ENCODE data around the gene ZNF621. TPM values are rescaled to one million over a fixed set of nuclear protein-coding genes. Genes with fewer than 3 reads are reported as not detected.
A peak's percentile ranks its signal among the peaks of the same experiment; 100 is the strongest.

The ZNF621 gene
- total and polyA plus RNA-seq, 4 donors, result 3.3 to 11.5 (median 7.0) TPM

- H3K4me3 ChIP-seq (ENCODE audit: low read depth in 1 of 3, low read length in 3 of 3), result peak overlapping the region; percentile 69 to 96 (median 71)
Measured at GRCh38 chr3:40524222-40524567, 565 bp upstream of the ZNF621 start.

More at GRCh38 chr3:40524222-40524567, 565 bp upstream of the ZNF621 start:
- peak overlapping the region; percentile 68 to 76 for H3K27ac ChIP-seq (ENCODE audit: low read depth in 1 of 2, low read length in 2 of 2)
- no peak for TF ChIP-seq RXRA (IDR thresholded peaks at IDR 0.05)
- TF ChIP-seq ATF3 (IDR thresholded peaks at IDR 0.05), result no peak
- no peak for TF ChIP-seq HNF4G (IDR thresholded peaks at IDR 0.05)
- TF ChIP-seq SP1 (IDR thresholded peaks at IDR 0.05), result no peak
- no peak for TF ChIP-seq FOXA1 (IDR thresholded peaks at IDR 0.05)
- TF ChIP-seq GABPA (IDR thresholded peaks at IDR 0.05 in 1 of 2, conservative IDR thresholded peaks at IDR 0.05 in 1 of 2), result no peak
- TF ChIP-seq, protein P1, sequence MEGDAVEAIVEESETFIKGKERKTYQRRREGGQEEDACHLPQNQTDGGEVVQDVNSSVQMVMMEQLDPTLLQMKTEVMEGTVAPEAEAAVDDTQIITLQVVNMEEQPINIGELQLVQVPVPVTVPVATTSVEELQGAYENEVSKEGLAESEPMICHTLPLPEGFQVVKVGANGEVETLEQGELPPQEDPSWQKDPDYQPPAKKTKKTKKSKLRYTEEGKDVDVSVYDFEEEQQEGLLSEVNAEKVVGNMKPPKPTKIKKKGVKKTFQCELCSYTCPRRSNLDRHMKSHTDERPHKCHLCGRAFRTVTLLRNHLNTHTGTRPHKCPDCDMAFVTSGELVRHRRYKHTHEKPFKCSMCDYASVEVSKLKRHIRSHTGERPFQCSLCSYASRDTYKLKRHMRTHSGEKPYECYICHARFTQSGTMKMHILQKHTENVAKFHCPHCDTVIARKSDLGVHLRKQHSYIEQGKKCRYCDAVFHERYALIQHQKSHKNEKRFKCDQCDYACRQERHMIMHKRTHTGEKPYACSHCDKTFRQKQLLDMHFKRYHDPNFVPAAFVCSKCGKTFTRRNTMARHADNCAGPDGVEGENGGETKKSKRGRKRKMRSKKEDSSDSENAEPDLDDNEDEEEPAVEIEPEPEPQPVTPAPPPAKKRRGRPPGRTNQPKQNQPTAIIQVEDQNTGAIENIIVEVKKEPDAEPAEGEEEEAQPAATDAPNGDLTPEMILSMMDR (IDR thresholded peaks at IDR 0.05; ENCODE audit: low read depth, low read length, missing input control), result no peak
- no peak for TF ChIP-seq HNF4A (conservative IDR thresholded peaks at IDR 0.05)
- no peak for TF ChIP-seq EGR1 (IDR thresholded peaks at IDR 0.05; ENCODE audit: low read depth in 2 of 2)
- TF ChIP-seq REST (IDR thresholded peaks at IDR 0.05), result no peak
- no peak for TF ChIP-seq RAD21 (IDR thresholded peaks at IDR 0.05)
- TF ChIP-seq TAF1 (conservative IDR thresholded peaks at IDR 0.05), result no peak
- TF ChIP-seq NR2F2 (IDR thresholded peaks at IDR 0.05), result no peak
- no peak for TF ChIP-seq MAX (IDR thresholded peaks at IDR 0.05)
- no peak for TF ChIP-seq FOXA2 (IDR thresholded peaks at IDR 0.05)
- TF ChIP-seq JUND (IDR thresholded peaks at IDR 0.05), result no peak
- TF ChIP-seq, protein P2, sequence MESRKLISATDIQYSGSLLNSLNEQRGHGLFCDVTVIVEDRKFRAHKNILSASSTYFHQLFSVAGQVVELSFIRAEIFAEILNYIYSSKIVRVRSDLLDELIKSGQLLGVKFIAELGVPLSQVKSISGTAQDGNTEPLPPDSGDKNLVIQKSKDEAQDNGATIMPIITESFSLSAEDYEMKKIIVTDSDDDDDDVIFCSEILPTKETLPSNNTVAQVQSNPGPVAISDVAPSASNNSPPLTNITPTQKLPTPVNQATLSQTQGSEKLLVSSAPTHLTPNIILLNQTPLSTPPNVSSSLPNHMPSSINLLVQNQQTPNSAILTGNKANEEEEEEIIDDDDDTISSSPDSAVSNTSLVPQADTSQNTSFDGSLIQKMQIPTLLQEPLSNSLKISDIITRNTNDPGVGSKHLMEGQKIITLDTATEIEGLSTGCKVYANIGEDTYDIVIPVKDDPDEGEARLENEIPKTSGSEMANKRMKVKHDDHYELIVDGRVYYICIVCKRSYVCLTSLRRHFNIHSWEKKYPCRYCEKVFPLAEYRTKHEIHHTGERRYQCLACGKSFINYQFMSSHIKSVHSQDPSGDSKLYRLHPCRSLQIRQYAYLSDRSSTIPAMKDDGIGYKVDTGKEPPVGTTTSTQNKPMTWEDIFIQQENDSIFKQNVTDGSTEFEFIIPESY (IDR thresholded peaks at IDR 0.05), result no peak
- TF ChIP-seq YY1 (IDR thresholded peaks at IDR 0.05), result no peak
- H3K4me1 ChIP-seq (ENCODE audit: control insufficient read depth in 4 of 4, insufficient read depth in 4 of 4, low read length in 3 of 4), result peaks cover 0 to 18% (median 8%) of the 10 kb centered on the region in 4 donors
- no peaks in the 10 kb centered on the region for H3K9me3 ChIP-seq (ENCODE audit: control insufficient read depth in 4 of 4, low read length in 3 of 4)
- H3K27me3 ChIP-seq (ENCODE audit: control insufficient read depth in 4 of 4, insufficient read depth in 4 of 4, low read length in 3 of 4), result no peaks in the 10 kb centered on the region
- peaks cover 0 to 15% (median 7%) of the 10 kb centered on the region in 4 donors for H3K36me3 ChIP-seq (ENCODE audit: control insufficient read depth in 4 of 4, insufficient read depth in 3 of 4, low read depth in 1 of 4, low read length in 3 of 4)
- H3K9ac ChIP-seq (ENCODE audit: low read depth in 1 of 2, low read length in 2 of 2), result peak overlapping the region; percentile 51 to 73
- WGBS, result 28% methylated on average over 5 of the region's 5 CpGs
- DNase-seq (ENCODE audit: low spot score), result no peak
